GM12892 (cell line): ENCODE measurements around the gene FOXO3.

Source experiments
- POLR2A ChIP-seq: IDR thresholded peaks from 2 replicates; pipeline ENCODE4 v1.6.1; 2011; ENCODE audit warnings: low read depth, low read length, control low read depth
- POLR2AphosphoS5 ChIP-seq: IDR thresholded peaks from 2 replicates; pipeline ENCODE4 v1.6.1; 2011; ENCODE audit warnings: low read depth, low read length, control low read depth
- TAF1 ChIP-seq: IDR thresholded peaks from 2 replicates; pipeline ENCODE4 v1.6.1; 2011; ENCODE audit warnings: low read depth, mild to moderate bottlenecking, control low read depth, low read length, borderline replicate concordance

- TF ChIP-seq POLR2AphosphoS5 (no peak), POLR2A (no peak), TAF1 (no peak)
These were observed 8.0 kb downstream of the FOXO3 start for GRCh38 chr6:108568551-108569305.
